GM19099 (cell line): ENCODE measurements around the gene RAD51B.

Experiments used
- POLR2A ChIP-seq: IDR thresholded peaks from 3 replicates; pipeline ENCODE4 v1.6.1; 2011; ENCODE audit warnings: low read depth; ENCODE audit not compliant: insufficient read length; ENCODE audit errors: extremely low read depth

The RAD51B gene

GRCh38 chr14:68669603-68670358, 850.2 kb downstream of the RAD51B start:
- no peak for TF ChIP-seq POLR2A

- TF ChIP-seq POLR2A = no peak
Observed at GRCh38 chr14:68670359-68670715, 850.8 kb downstream of the RAD51B start.

GRCh38 chr14:68671909-68672308, 852.3 kb downstream of the RAD51B start:
- TF ChIP-seq POLR2A = no peak

- TF ChIP-seq POLR2A = no peak
Observed at GRCh38 chr14:68672609-68673285, 853.2 kb downstream of the RAD51B start.

- TF ChIP-seq POLR2A = no peak
Observed at GRCh38 chr14:68673464-68673863, 853.9 kb downstream of the RAD51B start.

GRCh38 chr14:68674538-68675232, 855.1 kb downstream of the RAD51B start:
- TF ChIP-seq POLR2A = no peak

- no peak for TF ChIP-seq POLR2A
Observed at GRCh38 chr14:68675233-68675577, 855.6 kb downstream of the RAD51B start.

- TF ChIP-seq POLR2A = no peak
Observed at GRCh38 chr14:68676511-68676943, 856.9 kb downstream of the RAD51B start.

- TF ChIP-seq POLR2A = no peak
Observed at GRCh38 chr14:68677476-68677875, 857.9 kb downstream of the RAD51B start.

- TF ChIP-seq POLR2A = no peak
Observed at GRCh38 chr14:68677901-68678300, 858.3 kb downstream of the RAD51B start.

GRCh38 chr14:68678471-68678870, 858.9 kb downstream of the RAD51B start:
- TF ChIP-seq POLR2A = no peak

GRCh38 chr14:68679301-68679700, 859.7 kb downstream of the RAD51B start:
- TF ChIP-seq POLR2A = no peak

GRCh38 chr14:68679746-68680467, 860.3 kb downstream of the RAD51B start:
- no peak for TF ChIP-seq POLR2A

GRCh38 chr14:68680541-68681051, 861.0 kb downstream of the RAD51B start:
- no peak for TF ChIP-seq POLR2A
